Esophagus squamous epithelium (tissue), 4 donors: Measurements from ENCODE around the gene LRRC74B.

Experiments used
- POLR2A ChIP-seq, 4 donors: fragments of 450-650 bp; IDR thresholded peaks; one replicate each; pipeline ENCODE4 v1.6.1; 2017; ENCODE audit warnings: antibody characterized with exemption in 4 of 4, mild to moderate bottlenecking in 4 of 4, moderate library complexity in 3 of 4
- TF ChIP-seq, protein P1 (sequence below), 6 experiments: fragments of 450-650 bp in 4 of 6; fragments of 200-600 bp in 2 of 6; sonication (generic) in 2 of 6; IDR thresholded peaks; one replicate each; pipeline ENCODE4 v1.5.1; 2016 to 2019; ENCODE audit warnings: antibody characterized with exemption in 6 of 6, mild to moderate bottlenecking in 4 of 6, moderate library complexity in 4 of 6

DNA sequence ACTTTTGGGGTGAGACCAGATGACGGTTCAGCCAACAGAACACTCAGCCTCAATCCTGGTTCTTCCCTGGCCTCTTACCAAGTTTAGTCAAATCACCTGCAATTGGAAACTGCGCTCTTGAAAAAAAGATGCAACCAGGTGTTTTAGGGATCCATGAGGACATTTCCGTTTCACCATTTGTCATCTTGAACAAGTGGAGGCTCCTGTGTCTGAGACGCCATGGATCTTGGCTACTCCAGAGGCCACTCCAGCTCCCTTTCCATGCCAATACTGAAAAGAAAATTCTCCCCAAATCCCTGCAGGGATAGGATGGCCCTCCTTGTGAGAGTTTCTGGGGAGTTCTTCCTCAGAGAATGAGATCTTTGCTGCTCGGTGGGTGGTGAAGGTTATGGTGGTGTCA lies 27.7 kb downstream of the LRRC74B start:
- TF ChIP-seq, protein P1, sequence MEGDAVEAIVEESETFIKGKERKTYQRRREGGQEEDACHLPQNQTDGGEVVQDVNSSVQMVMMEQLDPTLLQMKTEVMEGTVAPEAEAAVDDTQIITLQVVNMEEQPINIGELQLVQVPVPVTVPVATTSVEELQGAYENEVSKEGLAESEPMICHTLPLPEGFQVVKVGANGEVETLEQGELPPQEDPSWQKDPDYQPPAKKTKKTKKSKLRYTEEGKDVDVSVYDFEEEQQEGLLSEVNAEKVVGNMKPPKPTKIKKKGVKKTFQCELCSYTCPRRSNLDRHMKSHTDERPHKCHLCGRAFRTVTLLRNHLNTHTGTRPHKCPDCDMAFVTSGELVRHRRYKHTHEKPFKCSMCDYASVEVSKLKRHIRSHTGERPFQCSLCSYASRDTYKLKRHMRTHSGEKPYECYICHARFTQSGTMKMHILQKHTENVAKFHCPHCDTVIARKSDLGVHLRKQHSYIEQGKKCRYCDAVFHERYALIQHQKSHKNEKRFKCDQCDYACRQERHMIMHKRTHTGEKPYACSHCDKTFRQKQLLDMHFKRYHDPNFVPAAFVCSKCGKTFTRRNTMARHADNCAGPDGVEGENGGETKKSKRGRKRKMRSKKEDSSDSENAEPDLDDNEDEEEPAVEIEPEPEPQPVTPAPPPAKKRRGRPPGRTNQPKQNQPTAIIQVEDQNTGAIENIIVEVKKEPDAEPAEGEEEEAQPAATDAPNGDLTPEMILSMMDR (IDR thresholded peaks at IDR 0.05) = no peak
- no peak for TF ChIP-seq POLR2A (IDR thresholded peaks at IDR 0.05)
